ENCODE results near the gene STIM2. TPM values are rescaled to one million over a fixed set of nuclear protein-coding genes. Genes with fewer than 3 reads are reported as not detected.
"Not testable (repeated sequence)": the region's sequence is repeated elsewhere in the genome, so short reads cannot be mapped to it uniquely, and the experiment has no call there.

Gene STIM2
- total RNA-seq, 1 donor: 71.5 TPM

- Histone ChIP-seq H3K27me3 (ENCODE audit: insufficient read depth, low read length) (no peaks in the 10 kb centered on the region), H3K9me3 (ENCODE audit: low read depth, low read length) (no peaks in the 10 kb centered on the region), H3K4me1 (ENCODE audit: insufficient read depth, low read length) (peaks cover 5% of the 10 kb centered on the region), H3K4me3 (ENCODE audit: low read length) (no peak overlapping the region)
Observed at GRCh38 chr4:26892480-26893150, 32.0 kb downstream of the STIM2 start.

- Histone ChIP-seq H3K9me3 (ENCODE audit: low read depth, low read length) (no peaks in the 10 kb centered on the region), H3K4me3 (ENCODE audit: low read length) (no peak overlapping the region), H3K4me1 (ENCODE audit: insufficient read depth, low read length) (peaks cover 3% of the 10 kb centered on the region)
Observed at GRCh38 chr4:26893491-26893890, 32.9 kb downstream of the STIM2 start.

GRCh38 chr4:26894881-26895280 is 34.2 kb downstream of the STIM2 start:
- H3K27me3 ChIP-seq (ENCODE audit: insufficient read depth, low read length); H3K4me3 ChIP-seq (ENCODE audit: low read length); H3K9me3 ChIP-seq (ENCODE audit: low read depth, low read length); H3K4me1 ChIP-seq (ENCODE audit: insufficient read depth, low read length): not testable (repeated sequence)

More at GRCh38 chr4:26893491-26893890, 32.9 kb downstream of the STIM2 start:
- no peaks in the 10 kb centered on the region for H3K27me3 ChIP-seq (ENCODE audit: insufficient read depth, low read length)

- Histone ChIP-seq H3K4me3 (ENCODE audit: low read length) (no peak overlapping the region), H3K4me1 (ENCODE audit: insufficient read depth, low read length) (peaks cover 13% of the 10 kb centered on the region), H3K27me3 (ENCODE audit: insufficient read depth, low read length) (no peaks in the 10 kb centered on the region), H3K9me3 (ENCODE audit: low read depth, low read length) (no peaks in the 10 kb centered on the region)
Observed at GRCh38 chr4:26896636-26897035, 36.0 kb downstream of the STIM2 start.

GRCh38 chr4:26899991-26900390 is 39.4 kb downstream of the STIM2 start:
- H3K4me1 ChIP-seq (ENCODE audit: insufficient read depth, low read length): peaks cover 24% of the 10 kb centered on the region
- H3K27me3 ChIP-seq (ENCODE audit: insufficient read depth, low read length): no peaks in the 10 kb centered on the region
- H3K4me3 ChIP-seq (ENCODE audit: low read length): no peak overlapping the region
- H3K9me3 ChIP-seq (ENCODE audit: low read depth, low read length): no peaks in the 10 kb centered on the region

- Histone ChIP-seq H3K4me1 (ENCODE audit: insufficient read depth, low read length) (peaks cover 27% of the 10 kb centered on the region), H3K4me3 (ENCODE audit: low read length) (no peak overlapping the region), H3K27me3 (ENCODE audit: insufficient read depth, low read length) (no peaks in the 10 kb centered on the region), H3K9me3 (ENCODE audit: low read depth, low read length) (no peaks in the 10 kb centered on the region)
Observed at GRCh38 chr4:26900765-26901164, 40.1 kb downstream of the STIM2 start.

- H3K4me1 ChIP-seq (ENCODE audit: insufficient read depth, low read length): peaks cover 32% of the 10 kb centered on the region
- H3K9me3 ChIP-seq (ENCODE audit: low read depth, low read length): no peaks in the 10 kb centered on the region
- no peak overlapping the region for H3K4me3 ChIP-seq (ENCODE audit: low read length)
Observed at GRCh38 chr4:26905172-26905571, 44.5 kb downstream of the STIM2 start.

GRCh38 chr4:26907731-26908599 is 47.3 kb downstream of the STIM2 start:
- H3K9me3 ChIP-seq (ENCODE audit: low read depth, low read length): no peaks in the 10 kb centered on the region
- no peak overlapping the region for H3K4me3 ChIP-seq (ENCODE audit: low read length)
- H3K4me1 ChIP-seq (ENCODE audit: insufficient read depth, low read length): peaks cover 30% of the 10 kb centered on the region
- H3K27me3 ChIP-seq (ENCODE audit: insufficient read depth, low read length): no peaks in the 10 kb centered on the region

More at GRCh38 chr4:26905172-26905571, 44.5 kb downstream of the STIM2 start:
- no peaks in the 10 kb centered on the region for H3K27me3 ChIP-seq (ENCODE audit: insufficient read depth, low read length)

GRCh38 chr4:26909369-26909768 is 48.7 kb downstream of the STIM2 start:
- H3K4me1 ChIP-seq (ENCODE audit: insufficient read depth, low read length): peaks cover 26% of the 10 kb centered on the region
- H3K27me3 ChIP-seq (ENCODE audit: insufficient read depth, low read length): no peaks in the 10 kb centered on the region
- H3K9me3 ChIP-seq (ENCODE audit: low read depth, low read length): no peaks in the 10 kb centered on the region
- H3K4me3 ChIP-seq (ENCODE audit: low read length): no peak overlapping the region

- H3K9me3 ChIP-seq (ENCODE audit: low read depth, low read length): no peaks in the 10 kb centered on the region
- H3K27me3 ChIP-seq (ENCODE audit: insufficient read depth, low read length): no peaks in the 10 kb centered on the region
- peaks cover 16% of the 10 kb centered on the region for H3K4me1 ChIP-seq (ENCODE audit: insufficient read depth, low read length)
- no peak overlapping the region for H3K4me3 ChIP-seq (ENCODE audit: low read length)
Observed at GRCh38 chr4:26911254-26911653, 50.6 kb downstream of the STIM2 start.

GRCh38 chr4:26912069-26912468 is 51.4 kb downstream of the STIM2 start:
- Histone ChIP-seq H3K9me3 (ENCODE audit: low read depth, low read length) (no peaks in the 10 kb centered on the region), H3K4me1 (ENCODE audit: insufficient read depth, low read length) (peaks cover 16% of the 10 kb centered on the region), H3K27me3 (ENCODE audit: insufficient read depth, low read length) (no peaks in the 10 kb centered on the region), H3K4me3 (ENCODE audit: low read length) (no peak overlapping the region)

GRCh38 chr4:26912810-26913209 is 52.2 kb downstream of the STIM2 start:
- H3K9me3 ChIP-seq (ENCODE audit: low read depth, low read length): no peaks in the 10 kb centered on the region
- H3K4me3 ChIP-seq (ENCODE audit: low read length): no peak overlapping the region
- no peaks in the 10 kb centered on the region for H3K27me3 ChIP-seq (ENCODE audit: insufficient read depth, low read length)
- peaks cover 10% of the 10 kb centered on the region for H3K4me1 ChIP-seq (ENCODE audit: insufficient read depth, low read length)

- no peak overlapping the region for H3K4me3 ChIP-seq (ENCODE audit: low read length)
- H3K4me1 ChIP-seq (ENCODE audit: insufficient read depth, low read length): peaks cover 4% of the 10 kb centered on the region
- H3K27me3 ChIP-seq (ENCODE audit: insufficient read depth, low read length): no peaks in the 10 kb centered on the region
- H3K9me3 ChIP-seq (ENCODE audit: low read depth, low read length): no peaks in the 10 kb centered on the region
Observed at GRCh38 chr4:26916195-26916594, 55.6 kb downstream of the STIM2 start.

GRCh38 chr4:26930964-26931363 is 70.3 kb downstream of the STIM2 start:
- Histone ChIP-seq H3K4me3 (ENCODE audit: low read length) (no peak overlapping the region), H3K9me3 (ENCODE audit: low read depth, low read length) (no peaks in the 10 kb centered on the region), H3K4me1 (ENCODE audit: insufficient read depth, low read length) (no peaks in the 10 kb centered on the region), H3K27me3 (ENCODE audit: insufficient read depth, low read length) (no peaks in the 10 kb centered on the region)

- no peaks in the 10 kb centered on the region for H3K27me3 ChIP-seq (ENCODE audit: insufficient read depth, low read length)
- H3K9me3 ChIP-seq (ENCODE audit: low read depth, low read length): no peaks in the 10 kb centered on the region
- no peak overlapping the region for H3K4me3 ChIP-seq (ENCODE audit: low read length)
- H3K4me1 ChIP-seq (ENCODE audit: insufficient read depth, low read length): no peaks in the 10 kb centered on the region
Observed at GRCh38 chr4:26931451-26931850, 70.8 kb downstream of the STIM2 start.
